ENCODE data around the gene ST6GALNAC6.
"Not testable (repeated sequence)": the region's sequence is repeated elsewhere in the genome, so short reads cannot be mapped to it uniquely, and the experiment has no call there.

Gene ST6GALNAC6

GRCh38 chr9:127847833-127848755 is 51.3 kb downstream of the ST6GALNAC6 start:
- DNase-seq (ENCODE audit: low read depth): no peak
- TF ChIP-seq CTCF (IDR thresholded peaks at IDR 0.05; ENCODE audit: insufficient read depth, low read depth, low read length, missing control alignments): no peak
- H3K4me3 ChIP-seq (ENCODE audit: low read depth, low read length): no peak overlapping the region

- no peak overlapping the region for H3K4me3 ChIP-seq (ENCODE audit: low read depth, low read length)
- TF ChIP-seq CTCF (IDR thresholded peaks at IDR 0.05; ENCODE audit: insufficient read depth, low read depth, low read length, missing control alignments): no peak
- DNase-seq (ENCODE audit: low read depth): no peak
Observed at GRCh38 chr9:127847178-127847510, 52.3 kb downstream of the ST6GALNAC6 start.

- H3K4me3 ChIP-seq (ENCODE audit: low read depth, low read length): no peak overlapping the region
- no peak for DNase-seq (ENCODE audit: low read depth)
- no peak for TF ChIP-seq CTCF (IDR thresholded peaks at IDR 0.05; ENCODE audit: insufficient read depth, low read depth, low read length, missing control alignments)
Observed at GRCh38 chr9:127846443-127847177, 52.8 kb downstream of the ST6GALNAC6 start.

- not testable (repeated sequence) for H3K4me3 ChIP-seq (ENCODE audit: low read depth, low read length); DNase-seq (ENCODE audit: low read depth)
Observed at GRCh38 chr9:127845619-127846018, 53.8 kb downstream of the ST6GALNAC6 start.

GRCh38 chr9:127844821-127845359 is 54.5 kb downstream of the ST6GALNAC6 start:
- TF ChIP-seq CTCF (IDR thresholded peaks at IDR 0.05; ENCODE audit: insufficient read depth, low read depth, low read length, missing control alignments): no peak
- no peak overlapping the region for H3K4me3 ChIP-seq (ENCODE audit: low read depth, low read length)
- DNase-seq (ENCODE audit: low read depth): no peak

- DNase-seq (ENCODE audit: low read depth): no peak
- no peak overlapping the region for H3K4me3 ChIP-seq (ENCODE audit: low read depth, low read length)
- no peak for TF ChIP-seq CTCF (IDR thresholded peaks at IDR 0.05; ENCODE audit: insufficient read depth, low read depth, low read length, missing control alignments)
Observed at GRCh38 chr9:127841087-127841835, 58.1 kb downstream of the ST6GALNAC6 start.

All from GM12865 (cell line).